SK-N-SH treated with all-trans-retinoic acid at 6 μM for 48 hours (cell line): ENCODE measurements around the gene ZNF691.

ENCODE experiments used
- RARB ChIP-seq: fragments of 250-450 bp; sonication (Bioruptor Pico); IDR thresholded peaks from 2 replicates; pipeline ENCODE4 v1.8.0; 2021; ENCODE audit warnings: mild to moderate bottlenecking, moderate library complexity
- ZFP30 ChIP-seq: fragments of 450-650 bp; formaldehyde crosslinking; IDR thresholded peaks from 2 replicates; pipeline ENCODE4 v1.5.0; 2022; ENCODE audit warnings: mild to moderate bottlenecking, moderate library complexity

GRCh38 chr1:42815941-42816584 is 30.4 kb upstream of the ZNF691 start:
- TF ChIP-seq ZFP30 (CRISPR knock-in tag) (no peak), RARB (no peak)
